ENCODE data around the gene ARAP1.

ARAP1 gene

DNA sequence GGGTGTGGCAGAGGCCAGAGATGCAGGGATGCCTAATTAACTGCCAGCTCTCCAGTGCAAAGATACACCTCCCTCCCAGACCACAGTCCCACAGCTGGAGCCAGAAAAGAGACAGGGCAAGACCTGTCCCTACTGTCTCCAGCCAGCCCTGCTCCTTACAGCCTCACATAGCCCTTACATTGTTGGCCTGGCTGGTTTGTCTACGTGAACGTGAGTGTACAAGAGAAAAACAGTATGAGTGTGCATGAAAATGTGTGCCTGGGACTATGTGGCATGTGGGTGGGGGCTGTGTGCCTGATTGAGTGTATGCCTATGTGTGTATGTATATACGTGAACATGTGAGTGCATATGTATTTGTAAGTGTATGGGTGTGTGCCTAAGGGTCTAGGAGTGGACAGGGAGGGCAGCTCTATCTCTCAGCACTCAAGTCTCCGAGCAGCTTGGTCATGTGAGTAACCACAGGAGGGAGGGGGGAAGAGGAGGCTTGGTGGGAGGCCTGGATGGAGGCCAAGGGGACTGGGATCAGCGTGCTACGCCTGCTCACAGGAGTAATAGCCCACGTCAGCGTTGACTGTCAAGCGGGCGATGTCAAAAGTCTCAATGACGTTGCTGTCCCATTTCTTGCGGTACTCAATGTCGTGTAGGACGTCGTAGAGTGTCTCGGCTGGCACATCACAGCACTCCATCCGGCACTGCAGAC lies 6.6 kb upstream of the ARAP1 start:
- H4K20me1 ChIP-seq (ENCODE audit: insufficient read depth, low read length), result no peaks in the 10 kb centered on the region
- H3K9me2 ChIP-seq (replicated peaks; ENCODE audit: insufficient read depth, low read length), result no peaks in the 10 kb centered on the region
- H3F3A ChIP-seq (ENCODE audit: insufficient read depth, low read length), result no peaks in the 10 kb centered on the region
- no peak overlapping the region for H3K27ac ChIP-seq (ENCODE audit: low read length)
- H3K4me2 ChIP-seq (ENCODE audit: low read depth, low read length), result no peak overlapping the region
- H3K9me3 ChIP-seq (replicated peaks; ENCODE audit: insufficient read depth, low read length), result no peaks in the 10 kb centered on the region
- DNase-seq, result no peak
- H3K27me3 ChIP-seq (replicated peaks; ENCODE audit: insufficient read depth, low read length), result no peaks in the 10 kb centered on the region
- no peaks in the 10 kb centered on the region for H3K36me3 ChIP-seq (replicated peaks; ENCODE audit: insufficient read depth, low read length)
- no peak overlapping the region for H3K9ac ChIP-seq (ENCODE audit: low read length)
- no peaks in the 10 kb centered on the region for H3K79me2 ChIP-seq (ENCODE audit: low read length)
- no peak overlapping the region for H3K4me3 ChIP-seq (ENCODE audit: low read length)
- 0 out of 2 replicates have a peak, but pooled peaks cover 7% of the 10 kb centered on the region for H3K4me1 ChIP-seq (ENCODE audit: low read length)
- no peak overlapping the region for H2AFZ ChIP-seq (ENCODE audit: low read length)
- TF ChIP-seq, protein P1, sequence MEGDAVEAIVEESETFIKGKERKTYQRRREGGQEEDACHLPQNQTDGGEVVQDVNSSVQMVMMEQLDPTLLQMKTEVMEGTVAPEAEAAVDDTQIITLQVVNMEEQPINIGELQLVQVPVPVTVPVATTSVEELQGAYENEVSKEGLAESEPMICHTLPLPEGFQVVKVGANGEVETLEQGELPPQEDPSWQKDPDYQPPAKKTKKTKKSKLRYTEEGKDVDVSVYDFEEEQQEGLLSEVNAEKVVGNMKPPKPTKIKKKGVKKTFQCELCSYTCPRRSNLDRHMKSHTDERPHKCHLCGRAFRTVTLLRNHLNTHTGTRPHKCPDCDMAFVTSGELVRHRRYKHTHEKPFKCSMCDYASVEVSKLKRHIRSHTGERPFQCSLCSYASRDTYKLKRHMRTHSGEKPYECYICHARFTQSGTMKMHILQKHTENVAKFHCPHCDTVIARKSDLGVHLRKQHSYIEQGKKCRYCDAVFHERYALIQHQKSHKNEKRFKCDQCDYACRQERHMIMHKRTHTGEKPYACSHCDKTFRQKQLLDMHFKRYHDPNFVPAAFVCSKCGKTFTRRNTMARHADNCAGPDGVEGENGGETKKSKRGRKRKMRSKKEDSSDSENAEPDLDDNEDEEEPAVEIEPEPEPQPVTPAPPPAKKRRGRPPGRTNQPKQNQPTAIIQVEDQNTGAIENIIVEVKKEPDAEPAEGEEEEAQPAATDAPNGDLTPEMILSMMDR (IDR thresholded peaks at IDR 0.05; ENCODE audit: low read length), result no peak
- TF ChIP-seq EZH2 (optimal IDR thresholded peaks at IDR 0.05; ENCODE audit: low read depth, low read length), result no peak

DNA sequence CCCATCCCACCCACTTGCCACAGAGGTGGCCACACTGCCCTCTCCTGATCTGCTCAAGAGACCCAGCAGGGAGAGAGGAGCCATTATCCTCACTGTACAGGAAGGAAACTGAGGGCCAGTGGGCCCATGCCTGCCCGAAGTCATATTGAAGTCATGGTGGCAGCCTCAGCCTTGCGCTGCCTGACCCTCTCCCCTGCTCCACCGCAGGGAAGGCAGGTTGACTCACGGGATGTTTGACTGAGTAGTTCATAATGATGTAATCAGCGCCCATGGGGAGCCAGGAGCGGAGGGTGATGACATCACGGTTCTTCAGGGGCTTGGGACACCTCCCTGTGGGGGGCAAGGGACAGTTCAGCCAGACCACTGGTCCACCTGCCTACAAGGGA lies 6.1 kb upstream of the ARAP1 start:
- H3K9ac ChIP-seq (ENCODE audit: low read length), result no peak overlapping the region
- H3K9me3 ChIP-seq (replicated peaks; ENCODE audit: insufficient read depth, low read length), result no peaks in the 10 kb centered on the region
- H3K27me3 ChIP-seq (replicated peaks; ENCODE audit: insufficient read depth, low read length), result no peaks in the 10 kb centered on the region
- no peaks in the 10 kb centered on the region for H3K9me2 ChIP-seq (replicated peaks; ENCODE audit: insufficient read depth, low read length)
- H2AFZ ChIP-seq (ENCODE audit: low read length), result no peak overlapping the region
- no peaks in the 10 kb centered on the region for H4K20me1 ChIP-seq (ENCODE audit: insufficient read depth, low read length)
- H3K36me3 ChIP-seq (replicated peaks; ENCODE audit: insufficient read depth, low read length), result no peaks in the 10 kb centered on the region
- H3K4me2 ChIP-seq (ENCODE audit: low read depth, low read length), result no peak overlapping the region
- no peak for DNase-seq
- no peak overlapping the region for H3K27ac ChIP-seq (ENCODE audit: low read length)
- no peaks in the 10 kb centered on the region for H3K79me2 ChIP-seq (ENCODE audit: low read length)
- TF ChIP-seq, protein P1 (IDR thresholded peaks at IDR 0.05; ENCODE audit: low read length), result no peak
- TF ChIP-seq EZH2 (optimal IDR thresholded peaks at IDR 0.05; ENCODE audit: low read depth, low read length) (no peak), EZH2phosphoT487 (IDR thresholded peaks at IDR 0.05; ENCODE audit: low read length) (no peak)
- H3F3A ChIP-seq (ENCODE audit: insufficient read depth, low read length), result no peaks in the 10 kb centered on the region
- 0 out of 2 replicates have a peak, but pooled peaks cover 7% of the 10 kb centered on the region for H3K4me1 ChIP-seq (ENCODE audit: low read length)
- no peak overlapping the region for H3K4me3 ChIP-seq (ENCODE audit: low read length)

DNA sequence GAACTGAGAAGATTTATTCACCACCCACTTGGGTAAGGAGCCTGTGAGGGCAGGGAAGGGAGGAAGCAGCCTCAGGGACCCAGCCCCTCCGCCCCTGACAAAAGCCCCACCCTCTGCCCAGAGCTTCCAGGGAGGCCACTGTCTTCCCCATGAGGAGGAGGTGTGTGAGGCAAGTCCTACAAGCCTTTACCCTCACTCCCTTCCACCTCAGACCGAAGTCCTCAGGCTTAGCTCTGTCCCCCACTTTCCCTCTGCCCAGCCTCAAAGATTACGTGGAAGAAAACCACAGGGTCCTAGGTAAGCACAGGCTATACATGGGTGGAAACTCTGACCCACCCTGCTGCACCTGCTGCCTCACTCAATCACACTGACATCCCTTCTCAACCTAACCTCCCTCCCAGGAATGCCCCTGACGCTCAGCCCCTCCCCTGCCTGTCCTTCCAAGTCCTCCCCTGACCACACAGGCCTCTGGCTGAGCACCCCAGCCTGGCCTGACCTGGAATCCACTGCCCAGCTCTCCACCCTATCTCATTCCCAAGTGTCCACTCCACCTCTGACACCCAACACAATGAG lies 3.6 kb upstream of the ARAP1 start:
- H3K79me2 ChIP-seq (ENCODE audit: low read length), result peaks cover 13% of the 10 kb centered on the region
- no peaks in the 10 kb centered on the region for H3K9me3 ChIP-seq (replicated peaks; ENCODE audit: insufficient read depth, low read length)
- H3K4me1 ChIP-seq (ENCODE audit: low read length), result peaks cover 5% of the 10 kb centered on the region
- no peaks in the 10 kb centered on the region for H3F3A ChIP-seq (ENCODE audit: insufficient read depth, low read length)
- H3K9me2 ChIP-seq (replicated peaks; ENCODE audit: insufficient read depth, low read length), result no peaks in the 10 kb centered on the region
- no peak overlapping the region for H3K4me2 ChIP-seq (ENCODE audit: low read depth, low read length)
- DNase-seq, result no peak
- no peak overlapping the region for H2AFZ ChIP-seq (ENCODE audit: low read length)
- no peaks in the 10 kb centered on the region for H4K20me1 ChIP-seq (ENCODE audit: insufficient read depth, low read length)
- H3K27ac ChIP-seq (ENCODE audit: low read length), result no peak overlapping the region
- no peaks in the 10 kb centered on the region for H3K27me3 ChIP-seq (replicated peaks; ENCODE audit: insufficient read depth, low read length)
- H3K4me3 ChIP-seq (ENCODE audit: low read length), result no peak overlapping the region
- H3K9ac ChIP-seq (ENCODE audit: low read length), result no peak overlapping the region
- TF ChIP-seq, protein P1 (IDR thresholded peaks at IDR 0.05; ENCODE audit: low read length), result no peak
- no peak for TF ChIP-seq EZH2 (optimal IDR thresholded peaks at IDR 0.05; ENCODE audit: low read depth, low read length)
- no peak for TF ChIP-seq EZH2phosphoT487 (IDR thresholded peaks at IDR 0.05; ENCODE audit: low read length)
- no peaks in the 10 kb centered on the region for H3K36me3 ChIP-seq (replicated peaks; ENCODE audit: insufficient read depth, low read length)
